DND-41 (cell line): ENCODE measurements around the gene CARF.
"Not testable (repeated sequence)": the region's sequence is repeated elsewhere in the genome, so short reads cannot be mapped to it uniquely, and the experiment has no call there.

Source experiments
- ATAC-seq: fragments of 200-7000 bp; cut with Tn5 transposase; 3 replicates; pipeline ENCODE4 v1.9.1; 2021; ENCODE audit warnings: low read depth; ENCODE audit not compliant: insufficient read depth
- DNase-seq: peaks from one replicate; pipeline ENCODE4 v3.0.0-alpha.2; 2020
- H2AFZ ChIP-seq: 2 replicates; pipeline ENCODE4 v1.6.0; 2012; ENCODE audit warnings: low read depth, low read length
- H3K27ac ChIP-seq: 2 replicates; pipeline ENCODE4 v1.5.1; 2012; ENCODE audit warnings: low read length, inconsistent platforms
- H3K27me3 ChIP-seq: fragments of 200-600 bp; sonication (generic); 2 replicates; pipeline ENCODE4 v1.6.0; 2012; ENCODE audit warnings: low read length, mild to moderate bottlenecking, inconsistent platforms; ENCODE audit not compliant: insufficient read depth, poor library complexity
- H3K36me3 ChIP-seq: 2 replicates; pipeline ENCODE4 v1.5.1; 2012; ENCODE audit warnings: low read length, inconsistent platforms; ENCODE audit not compliant: insufficient read depth
- H3K4me1 ChIP-seq: 2 replicates; pipeline ENCODE4 v1.5.1; 2012; ENCODE audit warnings: mild to moderate bottlenecking, low read length; ENCODE audit not compliant: insufficient read depth
- H3K4me2 ChIP-seq: 2 replicates; pipeline ENCODE4 v1.6.0; 2012; ENCODE audit warnings: mild to moderate bottlenecking, moderate library complexity, low read length, inconsistent platforms; ENCODE audit not compliant: insufficient read depth
- H3K4me3 ChIP-seq, 2 experiments: fragments of 200-600 bp in 1 of 2; shearing (Covaris generic) in 1 of 2; 2 replicates each; pipeline ENCODE4 v1.5.1; 2012 to 2016; ENCODE audit warnings: inconsistent platforms in 2 of 2, low read length in 2 of 2, mild to moderate bottlenecking in 2 of 2, low read depth in 1 of 2, moderate library complexity in 1 of 2
- H3K79me2 ChIP-seq: 2 replicates; pipeline ENCODE4 v1.6.0; 2012; ENCODE audit warnings: low read length, inconsistent platforms; ENCODE audit not compliant: insufficient read depth
- H3K9ac ChIP-seq: 2 replicates; pipeline ENCODE4 v1.6.0; 2012; ENCODE audit warnings: low read depth, mild to moderate bottlenecking, inconsistent platforms, low read length, moderate library complexity
- H3K9me3 ChIP-seq: 2 replicates; pipeline ENCODE4 v1.5.1; 2012; ENCODE audit warnings: low read length, moderate library complexity, mild to moderate bottlenecking, inconsistent platforms; ENCODE audit not compliant: insufficient read depth, severe bottlenecking
- H4K20me1 ChIP-seq: 2 replicates; pipeline ENCODE4 v1.6.0; 2012; ENCODE audit warnings: low read length; ENCODE audit not compliant: insufficient read depth
- EZH2 ChIP-seq: IDR thresholded peaks from 3 replicates; pipeline ENCODE4 v1.6.1; 2012; ENCODE audit warnings: borderline replicate concordance, low read depth, mild to moderate bottlenecking, moderate library complexity, low read length, inconsistent platforms; ENCODE audit not compliant: severe bottlenecking
- TF ChIP-seq, protein P1 (sequence below): IDR thresholded peaks from 2 replicates; pipeline ENCODE4 v1.5.1; 2012; ENCODE audit warnings: borderline replicate concordance, low read length, moderate library complexity, mild to moderate bottlenecking; ENCODE audit not compliant: poor library complexity, severe bottlenecking; ENCODE audit errors: extremely low read depth

Gene CARF

GRCh38 chr2:202877699-202878098 lies 34.4 kb upstream of the CARF start:
- DNase-seq: no peak
- TF ChIP-seq, protein P1, sequence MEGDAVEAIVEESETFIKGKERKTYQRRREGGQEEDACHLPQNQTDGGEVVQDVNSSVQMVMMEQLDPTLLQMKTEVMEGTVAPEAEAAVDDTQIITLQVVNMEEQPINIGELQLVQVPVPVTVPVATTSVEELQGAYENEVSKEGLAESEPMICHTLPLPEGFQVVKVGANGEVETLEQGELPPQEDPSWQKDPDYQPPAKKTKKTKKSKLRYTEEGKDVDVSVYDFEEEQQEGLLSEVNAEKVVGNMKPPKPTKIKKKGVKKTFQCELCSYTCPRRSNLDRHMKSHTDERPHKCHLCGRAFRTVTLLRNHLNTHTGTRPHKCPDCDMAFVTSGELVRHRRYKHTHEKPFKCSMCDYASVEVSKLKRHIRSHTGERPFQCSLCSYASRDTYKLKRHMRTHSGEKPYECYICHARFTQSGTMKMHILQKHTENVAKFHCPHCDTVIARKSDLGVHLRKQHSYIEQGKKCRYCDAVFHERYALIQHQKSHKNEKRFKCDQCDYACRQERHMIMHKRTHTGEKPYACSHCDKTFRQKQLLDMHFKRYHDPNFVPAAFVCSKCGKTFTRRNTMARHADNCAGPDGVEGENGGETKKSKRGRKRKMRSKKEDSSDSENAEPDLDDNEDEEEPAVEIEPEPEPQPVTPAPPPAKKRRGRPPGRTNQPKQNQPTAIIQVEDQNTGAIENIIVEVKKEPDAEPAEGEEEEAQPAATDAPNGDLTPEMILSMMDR: no peak
- no peak for TF ChIP-seq EZH2
- Histone ChIP-seq H3K27me3 (peaks cover 2% of the 10 kb centered on the region), H3K36me3 (peaks cover 34% of the 10 kb centered on the region; the same call in 1 of the 2 replicates), H2AFZ (no peak overlapping the region), H3K4me3 (no peak overlapping the region), H3K27ac (no peak overlapping the region), H3K9ac (no peak overlapping the region), H3K79me2 (no peaks in the 10 kb centered on the region), H3K4me2 (no peak overlapping the region), H3K9me3 (no peaks in the 10 kb centered on the region), H4K20me1 (no peaks in the 10 kb centered on the region), H3K4me1 (no peaks in the 10 kb centered on the region)
- ATAC-seq: no peak

DNA sequence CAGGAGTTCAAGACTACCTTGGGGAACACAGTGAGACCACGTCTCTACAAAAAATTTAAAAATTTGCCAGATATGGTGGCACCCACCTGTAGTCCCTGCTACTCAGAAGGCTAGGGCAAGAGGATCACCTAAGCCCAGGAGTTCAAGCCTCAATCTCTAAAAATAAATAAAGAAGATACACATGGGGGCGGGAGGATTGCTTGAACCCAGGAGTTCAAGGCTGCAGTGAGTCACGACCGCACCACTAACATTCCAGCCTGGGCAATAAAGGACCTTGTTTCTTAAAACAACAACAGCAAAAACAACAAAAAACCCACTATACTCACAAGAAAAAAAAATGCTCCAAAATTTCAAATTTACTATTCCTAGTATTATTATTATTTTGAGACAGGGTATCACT lies 30.5 kb upstream of the CARF start:
- H3K36me3 ChIP-seq: peaks cover 67% of the 10 kb centered on the region
- H3K27ac ChIP-seq: no peak overlapping the region

DNA sequence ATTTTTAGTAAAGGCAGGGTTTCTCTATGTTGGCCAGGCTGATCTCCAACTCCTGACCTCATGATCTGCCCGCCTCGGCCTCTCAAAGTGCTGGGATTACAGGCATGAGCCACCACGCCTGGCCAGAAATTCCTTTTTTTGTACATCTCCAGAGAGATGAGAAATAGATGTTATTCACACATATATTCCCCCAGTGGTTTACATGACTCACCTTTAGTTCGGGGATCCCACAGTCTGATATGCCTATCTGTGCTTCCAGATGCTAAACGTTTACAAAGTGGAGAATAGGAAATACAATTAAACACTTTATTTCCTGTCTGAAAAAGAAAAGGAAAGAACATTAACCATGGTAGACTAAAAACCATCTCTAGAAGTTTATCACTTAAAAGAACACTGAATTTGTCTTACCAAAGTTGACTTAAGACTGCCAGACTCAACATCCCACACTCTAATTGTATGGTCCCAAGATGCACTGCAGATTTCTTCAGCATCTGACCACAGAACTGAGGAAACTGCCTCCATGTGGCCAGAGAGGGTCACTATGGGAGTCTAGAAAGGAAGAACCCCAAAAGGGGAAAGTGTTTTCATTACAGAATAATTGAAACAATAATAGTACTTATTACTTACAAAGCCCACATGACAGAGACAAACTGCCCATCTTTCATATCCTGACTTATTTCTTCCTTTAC lies 27.9 kb upstream of the CARF start:
- no peaks in the 10 kb centered on the region for H3K4me1 ChIP-seq
- H2AFZ ChIP-seq: no peak overlapping the region
- H3K36me3 ChIP-seq: peaks cover 71% of the 10 kb centered on the region
- H4K20me1 ChIP-seq: no peaks in the 10 kb centered on the region
- DNase-seq: no peak
- no peaks in the 10 kb centered on the region for H3K79me2 ChIP-seq
- no peak for ATAC-seq
- H3K9ac ChIP-seq: no peak overlapping the region
- TF ChIP-seq, protein P1: no peak
- no peak for TF ChIP-seq EZH2
- H3K27me3 ChIP-seq: no peaks in the 10 kb centered on the region
- H3K27ac ChIP-seq: no peak overlapping the region
- H3K4me2 ChIP-seq: no peak overlapping the region
- no peaks in the 10 kb centered on the region for H3K9me3 ChIP-seq
- H3K4me3 ChIP-seq: no peak overlapping the region

More for the DNA sequence above, 30.5 kb upstream of the CARF start:
- TF ChIP-seq, protein P1: no peak
- no peak for TF ChIP-seq EZH2
- H3K9ac ChIP-seq: no peak overlapping the region
- DNase-seq (no peak), ATAC-seq (no peak)
- no peaks in the 10 kb centered on the region for H3K9me3 ChIP-seq
- H3K79me2 ChIP-seq: no peaks in the 10 kb centered on the region
- no peak overlapping the region for H3K4me3 ChIP-seq
- no peaks in the 10 kb centered on the region for H3K4me1 ChIP-seq
- no peak overlapping the region for H2AFZ ChIP-seq
- H3K27me3 ChIP-seq: no peaks in the 10 kb centered on the region
- no peaks in the 10 kb centered on the region for H4K20me1 ChIP-seq
- H3K4me2 ChIP-seq: no peak overlapping the region

GRCh38 chr2:202885190-202885589 lies 26.9 kb upstream of the CARF start:
- ATAC-seq (no peak), DNase-seq (no peak)
- H3K9me3 ChIP-seq: no peaks in the 10 kb centered on the region
- H3K36me3 ChIP-seq: peaks cover 77% of the 10 kb centered on the region
- no peaks in the 10 kb centered on the region for H3K4me1 ChIP-seq
- H3K9ac ChIP-seq: no peak overlapping the region
- no peaks in the 10 kb centered on the region for H3K79me2 ChIP-seq
- no peak overlapping the region for H2AFZ ChIP-seq
- no peaks in the 10 kb centered on the region for H3K27me3 ChIP-seq
- H3K4me3 ChIP-seq: no peak overlapping the region
- no peaks in the 10 kb centered on the region for H4K20me1 ChIP-seq
- no peak overlapping the region for H3K27ac ChIP-seq
- TF ChIP-seq EZH2: no peak
- TF ChIP-seq, protein P1: no peak
- H3K4me2 ChIP-seq: no peak overlapping the region

- not testable (repeated sequence) for ATAC-seq, H3K9me3 ChIP-seq, H3K27ac ChIP-seq, H4K20me1 ChIP-seq, H2AFZ ChIP-seq, H3K9ac ChIP-seq, H3K27me3 ChIP-seq, H3K4me3 ChIP-seq, DNase-seq, H3K4me2 ChIP-seq
- peaks cover 64% of the 10 kb centered on the region for H3K79me2 ChIP-seq
- peaks cover 41% of the 10 kb centered on the region for H3K36me3 ChIP-seq
- H3K4me1 ChIP-seq: peaks cover 26% of the 10 kb centered on the region
Measured at GRCh38 chr2:202905507-202905906, 6.6 kb upstream of the CARF start.
